ENCODE data around the gene KRTAP10-7. TPM values are rescaled to one million over a fixed set of nuclear protein-coding genes. Genes with fewer than 3 reads are reported as not detected.

KRTAP10-7 gene
- total RNA-seq, 3 donors from 2014 or later, result not detected

- DNase-seq (no peak), ATAC-seq (no peak)
- no peak for TF ChIP-seq CTCF (IDR thresholded peaks at IDR 0.05)
- Histone ChIP-seq H3K4me1 (ENCODE audit: low read depth) (no peaks in the 10 kb centered on the region), H3K4me3 (no peak overlapping the region), H3K9me3 (no peaks in the 10 kb centered on the region), H3K36me3 (ENCODE audit: low read depth) (no peaks in the 10 kb centered on the region)
- intact Hi-C loops (cut with DNase I, micrococcal nuclease), result no loop called here
Observed at GRCh38 chr21:44564886-44565598, 35.4 kb upstream of the KRTAP10-7 start.

GRCh38 chr21:44566403-44566802 lies 34.0 kb upstream of the KRTAP10-7 start:
- DNase-seq, result no peak
- ATAC-seq, result no peak
- intact Hi-C loops (cut with DNase I, micrococcal nuclease), result no loop called here
- H3K9me3 ChIP-seq, result no peaks in the 10 kb centered on the region
- TF ChIP-seq CTCF (IDR thresholded peaks at IDR 0.05), result no peak
- H3K4me3 ChIP-seq, result no peak overlapping the region
- no peaks in the 10 kb centered on the region for H3K4me1 ChIP-seq (ENCODE audit: low read depth)
- H3K36me3 ChIP-seq (ENCODE audit: low read depth), result no peaks in the 10 kb centered on the region

GRCh38 chr21:44567481-44568171 lies 32.8 kb upstream of the KRTAP10-7 start:
- Histone ChIP-seq H3K4me3 (no peak overlapping the region), H3K4me1 (ENCODE audit: low read depth) (no peaks in the 10 kb centered on the region), H3K36me3 (ENCODE audit: low read depth) (no peaks in the 10 kb centered on the region), H3K9me3 (no peaks in the 10 kb centered on the region)
- intact Hi-C loops (cut with DNase I, micrococcal nuclease), result no loop called here
- DNase-seq, result no peak
- no peak for ATAC-seq
- no peak for TF ChIP-seq CTCF (IDR thresholded peaks at IDR 0.05)

GRCh38 chr21:44568261-44568660 lies 32.1 kb upstream of the KRTAP10-7 start:
- DNase-seq, result no peak
- TF ChIP-seq CTCF (IDR thresholded peaks at IDR 0.05), result no peak
- intact Hi-C loops (cut with DNase I, micrococcal nuclease), result no loop called here
- H3K4me1 ChIP-seq (ENCODE audit: low read depth), result no peaks in the 10 kb centered on the region
- ATAC-seq, result no peak
- H3K9me3 ChIP-seq, result no peaks in the 10 kb centered on the region
- H3K36me3 ChIP-seq (ENCODE audit: low read depth), result no peaks in the 10 kb centered on the region
- H3K4me3 ChIP-seq, result no peak overlapping the region

GRCh38 chr21:44568667-44569556 lies 31.5 kb upstream of the KRTAP10-7 start:
- TF ChIP-seq CTCF (IDR thresholded peaks at IDR 0.05), result no peak
- no peaks in the 10 kb centered on the region for H3K36me3 ChIP-seq (ENCODE audit: low read depth)
- DNase-seq (no peak), ATAC-seq (peak; percentile 29)
- H3K4me3 ChIP-seq, result no peak overlapping the region
- intact Hi-C loops (cut with DNase I, micrococcal nuclease), result no loop called here
- no peaks in the 10 kb centered on the region for H3K4me1 ChIP-seq (ENCODE audit: low read depth)
- no peaks in the 10 kb centered on the region for H3K9me3 ChIP-seq

All from mucosa of descending colon (tissue), 3 donors.